GM19438 (cell line): Measurements from ENCODE around the gene TRABD2B.

Source experiments
- ATAC-seq: cut with Tn5 transposase; IDR thresholded peaks from one replicate; pipeline ENCODE4 v1.9.1; 2021; ENCODE audit warnings: low read depth; ENCODE audit not compliant: unreplicated experiment

The TRABD2B gene

GRCh38 chr1:47838562-47839432 is 158.4 kb downstream of the TRABD2B start:
- ATAC-seq, result no peak

GRCh38 chr1:47837866-47838561 is 159.2 kb downstream of the TRABD2B start:
- ATAC-seq, result no peak

GRCh38 chr1:47837056-47837830 is 159.9 kb downstream of the TRABD2B start:
- ATAC-seq, result no peak

- no peak for ATAC-seq
These were observed 161.8 kb downstream of the TRABD2B start for GRCh38 chr1:47835409-47835808.

- ATAC-seq, result no peak
These were observed 162.9 kb downstream of the TRABD2B start for GRCh38 chr1:47834326-47834725.

- no peak for ATAC-seq
These were observed 166.4 kb downstream of the TRABD2B start for GRCh38 chr1:47830641-47831333.

- ATAC-seq, result no peak
These were observed 167.2 kb downstream of the TRABD2B start for GRCh38 chr1:47830021-47830420.

GRCh38 chr1:47828978-47829377 is 168.2 kb downstream of the TRABD2B start:
- no peak for ATAC-seq

- ATAC-seq, result no peak
These were observed 170.1 kb downstream of the TRABD2B start for GRCh38 chr1:47827109-47827508.

- ATAC-seq, result no peak
These were observed 172.5 kb downstream of the TRABD2B start for GRCh38 chr1:47824716-47825115.

- ATAC-seq, result no peak
These were observed 172.9 kb downstream of the TRABD2B start for GRCh38 chr1:47824297-47824696.

GRCh38 chr1:47823040-47823808 is 174.0 kb downstream of the TRABD2B start:
- ATAC-seq, result no peak

GRCh38 chr1:47821760-47822159 is 175.4 kb downstream of the TRABD2B start:
- ATAC-seq, result no peak

- no peak for ATAC-seq
These were observed 177.7 kb downstream of the TRABD2B start for GRCh38 chr1:47819574-47819888.

- no peak for ATAC-seq
These were observed 178.3 kb downstream of the TRABD2B start for GRCh38 chr1:47818682-47819573.

GRCh38 chr1:47817861-47818260 is 179.3 kb downstream of the TRABD2B start:
- ATAC-seq, result no peak

- no peak for ATAC-seq
These were observed 180.7 kb downstream of the TRABD2B start for GRCh38 chr1:47816325-47817071.
